ENCODE results near the gene H1-8.

Gene H1-8

GRCh38 chr3:129502641-129503408 is 40.1 kb upstream of the H1-8 start:
- Histone ChIP-seq H3K4me1 (ENCODE audit: control insufficient read depth, insufficient read depth, low read length, poor library complexity, severe bottlenecking) (no peaks in the 10 kb centered on the region), H3K4me3 (ENCODE audit: insufficient read depth, low read depth, low read length, poor library complexity, severe bottlenecking) (no peak overlapping the region), H3K9me3 (ENCODE audit: control insufficient read depth, low read length) (no peaks in the 10 kb centered on the region), H3K27ac (ENCODE audit: insufficient read depth, low read length, poor library complexity, severe bottlenecking) (no peak overlapping the region), H3K27me3 (replicated peaks; ENCODE audit: control insufficient read depth, insufficient read depth, low read length, poor library complexity, severe bottlenecking) (no peaks in the 10 kb centered on the region), H3K36me3 (ENCODE audit: control insufficient read depth, insufficient read depth, low read length) (no peaks in the 10 kb centered on the region)
- no peak for DNase-seq

- no peak overlapping the region for H3K27ac ChIP-seq (ENCODE audit: insufficient read depth, low read length, poor library complexity, severe bottlenecking)
- no peaks in the 10 kb centered on the region for H3K4me1 ChIP-seq (ENCODE audit: control insufficient read depth, insufficient read depth, low read length, poor library complexity, severe bottlenecking)
- no peaks in the 10 kb centered on the region for H3K36me3 ChIP-seq (ENCODE audit: control insufficient read depth, insufficient read depth, low read length)
- H3K27me3 ChIP-seq (replicated peaks; ENCODE audit: control insufficient read depth, insufficient read depth, low read length, poor library complexity, severe bottlenecking) = no peaks in the 10 kb centered on the region
- DNase-seq = no peak
- H3K9me3 ChIP-seq (ENCODE audit: control insufficient read depth, low read length) = no peaks in the 10 kb centered on the region
- H3K4me3 ChIP-seq (ENCODE audit: insufficient read depth, low read depth, low read length, poor library complexity, severe bottlenecking) = no peak overlapping the region
These were observed 39.3 kb upstream of the H1-8 start for GRCh38 chr3:129503471-129504291.

- Histone ChIP-seq H3K4me3 (ENCODE audit: insufficient read depth, low read depth, low read length, poor library complexity, severe bottlenecking) (no peak overlapping the region), H3K4me1 (ENCODE audit: control insufficient read depth, insufficient read depth, low read length, poor library complexity, severe bottlenecking) (no peaks in the 10 kb centered on the region), H3K9me3 (ENCODE audit: control insufficient read depth, low read length) (no peaks in the 10 kb centered on the region), H3K36me3 (ENCODE audit: control insufficient read depth, insufficient read depth, low read length) (no peaks in the 10 kb centered on the region), H3K27ac (ENCODE audit: insufficient read depth, low read length, poor library complexity, severe bottlenecking) (no peak overlapping the region), H3K27me3 (replicated peaks; ENCODE audit: control insufficient read depth, insufficient read depth, low read length, poor library complexity, severe bottlenecking) (no peaks in the 10 kb centered on the region)
- DNase-seq = no peak
These were observed 38.4 kb upstream of the H1-8 start for GRCh38 chr3:129504471-129505100.

- Histone ChIP-seq H3K4me3 (ENCODE audit: insufficient read depth, low read depth, low read length, poor library complexity, severe bottlenecking) (no peak overlapping the region), H3K27me3 (replicated peaks; ENCODE audit: control insufficient read depth, insufficient read depth, low read length, poor library complexity, severe bottlenecking) (no peaks in the 10 kb centered on the region), H3K4me1 (ENCODE audit: control insufficient read depth, insufficient read depth, low read length, poor library complexity, severe bottlenecking) (no peaks in the 10 kb centered on the region), H3K9me3 (ENCODE audit: control insufficient read depth, low read length) (no peaks in the 10 kb centered on the region), H3K27ac (ENCODE audit: insufficient read depth, low read length, poor library complexity, severe bottlenecking) (no peak overlapping the region), H3K36me3 (ENCODE audit: control insufficient read depth, insufficient read depth, low read length) (no peaks in the 10 kb centered on the region)
- no peak for DNase-seq
These were observed 37.6 kb upstream of the H1-8 start for GRCh38 chr3:129505341-129505740.

GRCh38 chr3:129506231-129506742 is 36.7 kb upstream of the H1-8 start:
- DNase-seq = no peak
- no peak overlapping the region for H3K4me3 ChIP-seq (ENCODE audit: insufficient read depth, low read depth, low read length, poor library complexity, severe bottlenecking)
- no peaks in the 10 kb centered on the region for H3K36me3 ChIP-seq (ENCODE audit: control insufficient read depth, insufficient read depth, low read length)
- H3K27ac ChIP-seq (ENCODE audit: insufficient read depth, low read length, poor library complexity, severe bottlenecking) = no peak overlapping the region
- no peaks in the 10 kb centered on the region for H3K9me3 ChIP-seq (ENCODE audit: control insufficient read depth, low read length)
- H3K4me1 ChIP-seq (ENCODE audit: control insufficient read depth, insufficient read depth, low read length, poor library complexity, severe bottlenecking) = no peaks in the 10 kb centered on the region
- no peaks in the 10 kb centered on the region for H3K27me3 ChIP-seq (replicated peaks; ENCODE audit: control insufficient read depth, insufficient read depth, low read length, poor library complexity, severe bottlenecking)

GRCh38 chr3:129507181-129507831 is 35.7 kb upstream of the H1-8 start:
- no peaks in the 10 kb centered on the region for H3K9me3 ChIP-seq (ENCODE audit: control insufficient read depth, low read length)
- H3K4me1 ChIP-seq (ENCODE audit: control insufficient read depth, insufficient read depth, low read length, poor library complexity, severe bottlenecking) = no peaks in the 10 kb centered on the region
- no peaks in the 10 kb centered on the region for H3K27me3 ChIP-seq (replicated peaks; ENCODE audit: control insufficient read depth, insufficient read depth, low read length, poor library complexity, severe bottlenecking)
- H3K4me3 ChIP-seq (ENCODE audit: insufficient read depth, low read depth, low read length, poor library complexity, severe bottlenecking) = no peak overlapping the region
- H3K36me3 ChIP-seq (ENCODE audit: control insufficient read depth, insufficient read depth, low read length) = no peaks in the 10 kb centered on the region
- DNase-seq = no peak
- H3K27ac ChIP-seq (ENCODE audit: insufficient read depth, low read length, poor library complexity, severe bottlenecking) = no peak overlapping the region

- Histone ChIP-seq H3K27me3 (replicated peaks; ENCODE audit: control insufficient read depth, insufficient read depth, low read length, poor library complexity, severe bottlenecking) (no peaks in the 10 kb centered on the region), H3K4me3 (ENCODE audit: insufficient read depth, low read depth, low read length, poor library complexity, severe bottlenecking) (no peak overlapping the region), H3K9me3 (ENCODE audit: control insufficient read depth, low read length) (no peaks in the 10 kb centered on the region), H3K4me1 (ENCODE audit: control insufficient read depth, insufficient read depth, low read length, poor library complexity, severe bottlenecking) (no peaks in the 10 kb centered on the region), H3K36me3 (ENCODE audit: control insufficient read depth, insufficient read depth, low read length) (no peaks in the 10 kb centered on the region), H3K27ac (ENCODE audit: insufficient read depth, low read length, poor library complexity, severe bottlenecking) (no peak overlapping the region)
- no peak for DNase-seq
These were observed 30.4 kb upstream of the H1-8 start for GRCh38 chr3:129512595-129512994.

GRCh38 chr3:129513705-129514104 is 29.3 kb upstream of the H1-8 start:
- Histone ChIP-seq H3K4me3 (ENCODE audit: insufficient read depth, low read depth, low read length, poor library complexity, severe bottlenecking) (no peak overlapping the region), H3K27ac (ENCODE audit: insufficient read depth, low read length, poor library complexity, severe bottlenecking) (no peak overlapping the region), H3K4me1 (ENCODE audit: control insufficient read depth, insufficient read depth, low read length, poor library complexity, severe bottlenecking) (no peaks in the 10 kb centered on the region), H3K9me3 (ENCODE audit: control insufficient read depth, low read length) (no peaks in the 10 kb centered on the region), H3K27me3 (replicated peaks; ENCODE audit: control insufficient read depth, insufficient read depth, low read length, poor library complexity, severe bottlenecking) (no peaks in the 10 kb centered on the region), H3K36me3 (ENCODE audit: control insufficient read depth, insufficient read depth, low read length) (no peaks in the 10 kb centered on the region)
- DNase-seq = no peak

GRCh38 chr3:129514110-129514509 is 28.9 kb upstream of the H1-8 start:
- Histone ChIP-seq H3K27ac (ENCODE audit: insufficient read depth, low read length, poor library complexity, severe bottlenecking) (no peak overlapping the region), H3K9me3 (ENCODE audit: control insufficient read depth, low read length) (no peaks in the 10 kb centered on the region), H3K27me3 (replicated peaks; ENCODE audit: control insufficient read depth, insufficient read depth, low read length, poor library complexity, severe bottlenecking) (no peaks in the 10 kb centered on the region), H3K36me3 (ENCODE audit: control insufficient read depth, insufficient read depth, low read length) (no peaks in the 10 kb centered on the region), H3K4me3 (ENCODE audit: insufficient read depth, low read depth, low read length, poor library complexity, severe bottlenecking) (no peak overlapping the region), H3K4me1 (ENCODE audit: control insufficient read depth, insufficient read depth, low read length, poor library complexity, severe bottlenecking) (no peaks in the 10 kb centered on the region)
- no peak for DNase-seq

All from effector memory CD4-positive, alpha-beta T cell (primary cell).